ENCODE measurements around the gene CRB2. TPM values are rescaled to one million over a fixed set of nuclear protein-coding genes. Genes with fewer than 3 reads are reported as not detected.

CRB2 gene
- total RNA-seq, 4 donors from 2014 or later: 0.11 TPM; not detected in 3

- Histone ChIP-seq H3K27me3 (no peaks in the 10 kb centered on the region), H3K4me3 (replicated peaks in 1 of 3) (no peak overlapping the region), H3K9me3 (no peaks in the 10 kb centered on the region), H3K27ac (peak overlapping the region in 2 of 3 donors; percentile 75 to 81), H3K36me3 (no peaks in the 10 kb centered on the region), H3K4me1 (peaks cover 21 to 36% of the 10 kb centered on the region in 2 donors)
- intact Hi-C loops (cut with DNase I): no loop called here
- WGBS, 2 donors: 50 to 74% methylated on average over 5 to 20 of the region's 23 CpGs
- TF ChIP-seq, protein P1, sequence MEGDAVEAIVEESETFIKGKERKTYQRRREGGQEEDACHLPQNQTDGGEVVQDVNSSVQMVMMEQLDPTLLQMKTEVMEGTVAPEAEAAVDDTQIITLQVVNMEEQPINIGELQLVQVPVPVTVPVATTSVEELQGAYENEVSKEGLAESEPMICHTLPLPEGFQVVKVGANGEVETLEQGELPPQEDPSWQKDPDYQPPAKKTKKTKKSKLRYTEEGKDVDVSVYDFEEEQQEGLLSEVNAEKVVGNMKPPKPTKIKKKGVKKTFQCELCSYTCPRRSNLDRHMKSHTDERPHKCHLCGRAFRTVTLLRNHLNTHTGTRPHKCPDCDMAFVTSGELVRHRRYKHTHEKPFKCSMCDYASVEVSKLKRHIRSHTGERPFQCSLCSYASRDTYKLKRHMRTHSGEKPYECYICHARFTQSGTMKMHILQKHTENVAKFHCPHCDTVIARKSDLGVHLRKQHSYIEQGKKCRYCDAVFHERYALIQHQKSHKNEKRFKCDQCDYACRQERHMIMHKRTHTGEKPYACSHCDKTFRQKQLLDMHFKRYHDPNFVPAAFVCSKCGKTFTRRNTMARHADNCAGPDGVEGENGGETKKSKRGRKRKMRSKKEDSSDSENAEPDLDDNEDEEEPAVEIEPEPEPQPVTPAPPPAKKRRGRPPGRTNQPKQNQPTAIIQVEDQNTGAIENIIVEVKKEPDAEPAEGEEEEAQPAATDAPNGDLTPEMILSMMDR (IDR thresholded peaks at IDR 0.05): peak in 1 of 6 experiments; percentile 16
- peak in 1 of 2 donors; percentile 23 for TF ChIP-seq POLR2A (IDR thresholded peaks at IDR 0.05)
- DNase-seq: peak; percentile 89 to 90
Measured at GRCh38 chr9:123390337-123391135, 34.5 kb downstream of the CRB2 start.

- intact Hi-C loops (cut with DNase I): no loop called here
- Histone ChIP-seq H3K27me3 (no peaks in the 10 kb centered on the region), H3K4me3 (replicated peaks in 1 of 3) (no peak overlapping the region), H3K27ac (peak overlapping the region in 2 of 3 donors; percentile 75 to 81), H3K4me1 (peaks cover 24 to 43% of the 10 kb centered on the region in 2 donors), H3K36me3 (no peaks in the 10 kb centered on the region), H3K9me3 (no peaks in the 10 kb centered on the region)
- WGBS, 2 donors: 97 to 99% methylated on average over 5 of the region's 5 CpGs
- DNase-seq: no peak
- TF ChIP-seq, protein P1 (IDR thresholded peaks at IDR 0.05): no peak
- TF ChIP-seq POLR2A (IDR thresholded peaks at IDR 0.05): no peak
Measured at GRCh38 chr9:123391233-123391632, 35.2 kb downstream of the CRB2 start.

GRCh38 chr9:123391946-123392345 is 35.9 kb downstream of the CRB2 start:
- intact Hi-C loops (cut with DNase I): no loop called here
- no peak overlapping the region for H3K27ac ChIP-seq
- H3K4me3 ChIP-seq (replicated peaks in 1 of 3): no peak overlapping the region
- H3K9me3 ChIP-seq: no peaks in the 10 kb centered on the region
- H3K4me1 ChIP-seq: peaks cover 24 to 45% of the 10 kb centered on the region in 2 donors
- no peak for DNase-seq
- no peak for TF ChIP-seq POLR2A (IDR thresholded peaks at IDR 0.05)
- TF ChIP-seq, protein P1 (IDR thresholded peaks at IDR 0.05): no peak
- no peaks in the 10 kb centered on the region for H3K36me3 ChIP-seq
- 92 to 95% methylated on average over 28 of the region's 28 CpGs for WGBS, 2 donors
- no peaks in the 10 kb centered on the region for H3K27me3 ChIP-seq

- Histone ChIP-seq H3K9me3 (no peaks in the 10 kb centered on the region), H3K4me3 (replicated peaks in 1 of 3) (no peak overlapping the region), H3K36me3 (no peaks in the 10 kb centered on the region), H3K4me1 (peaks cover 24 to 45% of the 10 kb centered on the region in 2 donors), H3K27ac (no peak overlapping the region), H3K27me3 (no peaks in the 10 kb centered on the region)
- whole genome bisulfite sequencing, 2 donors: 94 to 98% methylated on average over 4 of the region's 4 CpGs
- intact Hi-C loops (cut with DNase I): no loop called here
- DNase-seq: no peak
- TF ChIP-seq, protein P1 (IDR thresholded peaks at IDR 0.05): no peak
- TF ChIP-seq POLR2A (IDR thresholded peaks at IDR 0.05): no peak
Measured at GRCh38 chr9:123392802-123393201, 36.8 kb downstream of the CRB2 start.
